ENCODE data around the gene STARD13.
"Not testable (repeated sequence)": the region's sequence is repeated elsewhere in the genome, so short reads cannot be mapped to it uniquely, and the experiment has no call there.

STARD13 gene

DNA sequence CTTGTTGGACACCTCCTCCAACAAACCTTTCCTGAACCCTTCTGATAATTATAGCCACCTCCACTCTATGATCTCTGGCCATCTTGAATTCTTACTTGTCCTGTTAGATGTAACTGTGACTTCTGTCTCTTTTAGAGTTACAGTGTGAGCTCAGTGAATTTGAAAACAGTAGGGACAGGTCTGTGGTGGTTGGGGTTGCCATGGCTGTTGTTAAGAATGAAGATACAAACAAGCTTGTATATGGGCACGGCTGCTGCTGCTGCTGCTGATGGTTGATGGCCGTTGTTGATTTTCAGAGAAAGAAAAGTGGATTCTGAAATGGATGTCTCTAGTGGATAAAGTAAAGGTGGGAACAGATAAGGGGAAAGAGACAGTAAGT lies 101.5 kb downstream of the STARD13 start:
- Histone ChIP-seq H3K4me3 (ENCODE audit: low read depth in 1 of 5, low read length in 5 of 5) (no peak overlapping the region), H3K27me3 (ENCODE audit: control insufficient read depth in 5 of 5, insufficient read depth in 4 of 5, low read length in 5 of 5) (no peaks in the 10 kb centered on the region), H3K4me1 (ENCODE audit: control insufficient read depth in 5 of 5, insufficient read depth in 5 of 5, low read length in 5 of 5) (peaks cover 0 to 29% (median 16%) of the 10 kb centered on the region in 5 donors), H3K36me3 (ENCODE audit: control insufficient read depth in 5 of 5, insufficient read depth in 5 of 5, low read length in 5 of 5) (peaks cover 0 to 7% (median 3%) of the 10 kb centered on the region in 5 donors), H3K27ac (ENCODE audit: low read depth, low read length) (no peak overlapping the region), H3K9ac (ENCODE audit: low read length in 5 of 5) (no peak overlapping the region), H3K9me3 (ENCODE audit: control insufficient read depth in 5 of 5, low read length in 5 of 5) (no peaks in the 10 kb centered on the region)

DNA sequence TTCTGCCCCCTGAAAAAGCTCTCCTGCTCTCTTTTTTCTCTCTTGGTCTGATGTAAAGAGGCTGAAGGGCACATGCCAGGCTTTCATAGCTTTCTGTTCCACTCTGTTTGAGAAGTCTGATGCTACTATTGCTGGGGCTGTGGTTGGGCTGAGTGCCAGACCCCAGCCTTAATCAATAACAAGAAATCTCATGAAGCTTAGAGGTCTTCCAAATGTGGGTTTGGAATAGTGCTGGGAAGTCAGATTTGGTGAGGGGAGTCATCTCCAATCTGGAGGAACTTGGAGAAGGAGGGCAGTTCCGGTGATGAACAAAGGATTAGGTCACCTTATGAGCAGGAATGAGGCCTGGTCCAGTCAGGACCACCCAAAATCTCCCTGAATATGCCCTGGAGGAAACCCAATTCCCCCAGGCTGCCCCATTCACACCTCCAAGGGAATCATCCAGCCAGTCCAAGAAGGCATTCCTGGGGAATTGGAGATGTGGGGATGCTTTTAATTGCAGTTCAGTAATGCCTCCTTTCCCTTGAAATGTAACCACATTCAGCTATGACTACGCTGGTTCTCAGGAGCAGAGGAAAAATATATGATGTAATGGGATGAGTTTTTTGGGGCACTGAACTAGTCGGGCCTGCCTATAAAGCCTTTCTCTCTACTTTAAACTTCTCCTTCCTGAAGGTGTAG lies 102.0 kb downstream of the STARD13 start:
- H3K36me3 ChIP-seq (ENCODE audit: control insufficient read depth in 5 of 5, insufficient read depth in 5 of 5, low read length in 5 of 5), result peaks cover 0 to 7% (median 3%) of the 10 kb centered on the region in 5 donors
- no peaks in the 10 kb centered on the region for H3K27me3 ChIP-seq (ENCODE audit: control insufficient read depth in 5 of 5, insufficient read depth in 4 of 5, low read length in 5 of 5)
- no peak overlapping the region for H3K27ac ChIP-seq (ENCODE audit: low read depth, low read length)
- H3K9me3 ChIP-seq (ENCODE audit: control insufficient read depth in 5 of 5, low read length in 5 of 5), result no peaks in the 10 kb centered on the region
- H3K4me1 ChIP-seq (ENCODE audit: control insufficient read depth in 5 of 5, insufficient read depth in 5 of 5, low read length in 5 of 5), result peaks cover 0 to 29% (median 14%) of the 10 kb centered on the region in 5 donors
- no peak overlapping the region for H3K9ac ChIP-seq (ENCODE audit: low read length in 5 of 5)
- H3K4me3 ChIP-seq (ENCODE audit: low read depth in 1 of 5, low read length in 5 of 5), result no peak overlapping the region

DNA sequence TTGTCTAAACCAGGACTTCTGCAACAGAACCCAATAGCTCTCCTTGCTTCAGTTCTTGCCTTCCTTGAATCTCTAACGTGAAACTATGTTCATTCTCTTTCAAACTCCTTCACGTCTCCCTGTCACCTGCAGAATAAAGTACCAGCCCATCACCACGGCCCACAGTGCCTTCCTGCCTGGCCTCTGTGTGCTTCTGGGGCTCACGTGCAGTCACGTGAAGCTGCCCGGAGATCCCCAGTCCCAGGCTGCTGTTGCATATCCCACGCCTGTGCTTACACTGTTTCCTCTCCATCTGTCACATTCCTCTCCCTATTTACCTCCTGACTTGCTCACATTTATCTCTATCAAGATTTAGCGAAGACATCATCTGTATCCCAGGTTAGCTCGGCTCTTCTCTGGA lies 102.8 kb downstream of the STARD13 start:
- Histone ChIP-seq H3K4me1 (ENCODE audit: control insufficient read depth in 5 of 5, insufficient read depth in 5 of 5, low read length in 5 of 5) (peaks cover 0 to 26% (median 10%) of the 10 kb centered on the region in 5 donors), H3K36me3 (ENCODE audit: control insufficient read depth in 5 of 5, insufficient read depth in 5 of 5, low read length in 5 of 5) (peaks cover 0 to 4% (median 3%) of the 10 kb centered on the region in 5 donors), H3K27me3 (ENCODE audit: control insufficient read depth in 5 of 5, insufficient read depth in 4 of 5, low read length in 5 of 5) (no peaks in the 10 kb centered on the region), H3K9ac (ENCODE audit: low read length in 5 of 5) (no peak overlapping the region), H3K4me3 (ENCODE audit: low read depth in 1 of 5, low read length in 5 of 5) (no peak overlapping the region), H3K9me3 (ENCODE audit: control insufficient read depth in 5 of 5, low read length in 5 of 5) (no peaks in the 10 kb centered on the region), H3K27ac (ENCODE audit: low read depth, low read length) (no peak overlapping the region)

DNA sequence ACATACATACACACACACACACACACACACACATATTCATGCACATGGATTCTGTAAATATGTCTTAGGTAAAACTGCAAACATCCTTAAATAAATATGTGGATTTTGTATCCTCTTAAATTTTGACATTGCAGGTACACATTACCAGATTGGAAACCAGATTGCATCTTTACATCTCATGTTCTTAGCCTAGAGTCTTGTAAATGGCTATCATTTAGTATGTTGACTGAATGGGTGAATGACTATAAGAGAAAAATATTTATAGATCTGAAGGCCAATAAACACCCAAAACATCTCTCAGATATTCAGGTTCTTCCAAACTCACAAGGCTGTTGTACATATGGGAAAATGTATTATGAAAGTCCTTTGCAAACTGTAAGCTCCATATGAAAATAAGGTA lies 104.3 kb downstream of the STARD13 start:
- no peak overlapping the region for H3K4me3 ChIP-seq (ENCODE audit: low read depth in 1 of 5, low read length in 5 of 5)
- H3K9ac ChIP-seq (ENCODE audit: low read length in 5 of 5), result no peak overlapping the region
- peaks cover 0 to 4% (median 3%) of the 10 kb centered on the region in 5 donors for H3K36me3 ChIP-seq (ENCODE audit: control insufficient read depth in 5 of 5, insufficient read depth in 5 of 5, low read length in 5 of 5)
- no peaks in the 10 kb centered on the region for H3K27me3 ChIP-seq (ENCODE audit: control insufficient read depth in 5 of 5, insufficient read depth in 4 of 5, low read length in 5 of 5)
- H3K27ac ChIP-seq (ENCODE audit: low read depth, low read length), result no peak overlapping the region
- no peaks in the 10 kb centered on the region for H3K9me3 ChIP-seq (ENCODE audit: control insufficient read depth in 5 of 5, low read length in 5 of 5)
- peaks cover 0 to 16% (median 10%) of the 10 kb centered on the region in 5 donors for H3K4me1 ChIP-seq (ENCODE audit: control insufficient read depth in 5 of 5, insufficient read depth in 5 of 5, low read length in 5 of 5)

DNA sequence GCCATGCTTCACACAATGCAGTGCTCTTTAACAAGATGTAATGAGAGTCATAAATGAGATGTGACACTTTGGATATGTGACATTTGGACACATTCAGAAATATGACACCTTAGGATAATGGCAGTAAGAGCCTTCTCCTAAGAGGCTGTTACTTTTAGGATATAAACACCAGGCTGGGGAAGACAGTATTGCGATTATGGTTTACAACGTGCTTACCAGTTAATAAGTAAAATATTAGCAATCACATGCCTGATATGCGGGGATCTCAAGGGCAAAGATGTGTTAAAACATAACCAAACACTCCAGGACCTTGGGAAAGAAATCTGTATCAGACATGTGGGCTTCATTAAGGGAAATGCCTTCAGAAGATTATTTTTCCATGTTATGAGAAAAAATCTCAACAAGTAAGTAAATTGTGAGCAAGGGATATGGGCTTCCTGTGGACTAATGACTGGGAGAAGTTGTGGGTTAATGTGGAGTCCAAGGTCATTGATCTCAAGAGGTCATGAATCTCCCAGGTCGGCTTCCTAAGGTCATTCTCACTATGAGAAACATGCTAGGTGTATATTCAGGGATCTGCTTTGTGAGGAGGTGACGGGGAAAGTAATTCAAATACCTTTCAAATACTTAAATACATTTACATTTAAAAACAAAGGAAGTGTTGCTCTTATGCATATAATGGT lies 105.3 kb downstream of the STARD13 start:
- peak overlapping the region; percentile 2 for H3K27ac ChIP-seq (ENCODE audit: low read depth, low read length)
- H3K27me3 ChIP-seq (ENCODE audit: control insufficient read depth in 5 of 5, insufficient read depth in 4 of 5, low read length in 5 of 5), result no peaks in the 10 kb centered on the region
- H3K4me1 ChIP-seq (ENCODE audit: control insufficient read depth in 5 of 5, insufficient read depth in 5 of 5, low read length in 5 of 5), result peaks cover 0 to 26% (median 16%) of the 10 kb centered on the region in 5 donors
- no peak overlapping the region for H3K4me3 ChIP-seq (ENCODE audit: low read depth in 1 of 5, low read length in 5 of 5)
- peaks cover 0 to 4% (median 3%) of the 10 kb centered on the region in 5 donors for H3K36me3 ChIP-seq (ENCODE audit: control insufficient read depth in 5 of 5, insufficient read depth in 5 of 5, low read length in 5 of 5)
- no peak overlapping the region for H3K9ac ChIP-seq (ENCODE audit: low read length in 5 of 5)
- no peaks in the 10 kb centered on the region for H3K9me3 ChIP-seq (ENCODE audit: control insufficient read depth in 5 of 5, low read length in 5 of 5)

DNA sequence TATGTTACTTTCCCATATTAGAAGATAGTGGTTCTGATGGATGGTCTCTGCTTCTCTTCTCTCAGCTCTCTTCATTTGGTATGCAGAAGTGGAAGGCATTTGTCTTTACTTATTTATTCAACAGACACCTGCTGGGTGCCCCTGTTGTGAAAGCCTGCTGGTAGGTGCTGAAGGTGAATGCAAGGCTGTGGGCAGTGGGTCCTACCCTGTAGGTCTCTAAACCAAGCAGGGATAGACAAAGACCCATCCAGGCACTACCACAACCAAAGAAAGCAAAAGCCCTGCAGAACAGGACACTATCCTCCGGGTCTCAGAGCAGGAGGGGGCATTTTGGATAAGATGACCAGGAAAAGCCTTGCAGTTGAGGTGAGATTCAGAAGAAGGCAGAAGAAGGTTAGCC lies 106.1 kb downstream of the STARD13 start:
- Histone ChIP-seq H3K4me3 (ENCODE audit: low read depth in 1 of 5, low read length in 5 of 5) (no peak overlapping the region), H3K9ac (ENCODE audit: low read length in 5 of 5) (no peak overlapping the region), H3K27me3 (ENCODE audit: control insufficient read depth in 5 of 5, insufficient read depth in 4 of 5, low read length in 5 of 5) (no peaks in the 10 kb centered on the region), H3K4me1 (ENCODE audit: control insufficient read depth in 5 of 5, insufficient read depth in 5 of 5, low read length in 5 of 5) (peaks cover 0 to 33% (median 19%) of the 10 kb centered on the region in 5 donors), H3K9me3 (ENCODE audit: control insufficient read depth in 5 of 5, low read length in 5 of 5) (no peaks in the 10 kb centered on the region), H3K27ac (ENCODE audit: low read depth, low read length) (no peak overlapping the region), H3K36me3 (ENCODE audit: control insufficient read depth in 5 of 5, insufficient read depth in 5 of 5, low read length in 5 of 5) (peaks cover 0 to 4% (median 3%) of the 10 kb centered on the region in 5 donors)

DNA sequence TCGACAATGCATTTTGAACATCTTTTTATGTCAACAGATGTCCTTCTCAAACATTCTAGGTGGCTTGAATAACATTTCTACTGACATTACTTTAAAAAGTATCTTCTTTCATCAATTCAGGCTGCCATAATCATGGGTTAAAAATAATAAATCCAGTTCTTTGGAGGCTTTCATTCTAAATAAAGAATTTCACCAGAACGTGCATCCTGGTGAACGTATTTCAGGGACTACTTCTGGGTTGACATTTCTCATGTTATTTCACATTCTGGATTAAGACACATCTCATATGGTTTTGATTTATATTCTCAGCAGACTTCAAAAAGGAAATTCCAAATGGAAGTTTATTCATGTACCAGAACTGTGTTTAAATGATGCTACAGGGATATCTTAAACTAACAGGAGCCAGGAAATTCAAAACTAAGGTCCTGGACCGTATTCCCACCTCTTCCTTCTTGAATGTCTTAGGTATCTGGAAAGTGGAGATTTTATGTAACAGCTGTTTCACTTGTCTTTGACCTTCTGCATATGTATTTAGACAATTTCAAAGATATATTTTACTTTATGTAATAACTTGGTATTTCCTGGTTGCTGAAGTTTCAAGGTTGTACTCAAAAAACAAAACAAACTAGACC lies 107.2 kb downstream of the STARD13 start:
- H3K4me3 ChIP-seq (ENCODE audit: low read depth in 1 of 5, low read length in 5 of 5), result no peak overlapping the region
- no peaks in the 10 kb centered on the region for H3K27me3 ChIP-seq (ENCODE audit: control insufficient read depth in 5 of 5, insufficient read depth in 4 of 5, low read length in 5 of 5)
- H3K9ac ChIP-seq (ENCODE audit: low read length in 5 of 5), result no peak overlapping the region
- peak overlapping the region; percentile 11 for H3K27ac ChIP-seq (ENCODE audit: low read depth, low read length)
- H3K36me3 ChIP-seq (ENCODE audit: control insufficient read depth in 5 of 5, insufficient read depth in 5 of 5, low read length in 5 of 5), result peaks cover 0 to 6% (median 3%) of the 10 kb centered on the region in 5 donors
- H3K4me1 ChIP-seq (ENCODE audit: control insufficient read depth in 5 of 5, insufficient read depth in 5 of 5, low read length in 5 of 5), result peaks cover 0 to 33% (median 17%) of the 10 kb centered on the region in 5 donors
- H3K9me3 ChIP-seq (ENCODE audit: control insufficient read depth in 5 of 5, low read length in 5 of 5), result no peaks in the 10 kb centered on the region

DNA sequence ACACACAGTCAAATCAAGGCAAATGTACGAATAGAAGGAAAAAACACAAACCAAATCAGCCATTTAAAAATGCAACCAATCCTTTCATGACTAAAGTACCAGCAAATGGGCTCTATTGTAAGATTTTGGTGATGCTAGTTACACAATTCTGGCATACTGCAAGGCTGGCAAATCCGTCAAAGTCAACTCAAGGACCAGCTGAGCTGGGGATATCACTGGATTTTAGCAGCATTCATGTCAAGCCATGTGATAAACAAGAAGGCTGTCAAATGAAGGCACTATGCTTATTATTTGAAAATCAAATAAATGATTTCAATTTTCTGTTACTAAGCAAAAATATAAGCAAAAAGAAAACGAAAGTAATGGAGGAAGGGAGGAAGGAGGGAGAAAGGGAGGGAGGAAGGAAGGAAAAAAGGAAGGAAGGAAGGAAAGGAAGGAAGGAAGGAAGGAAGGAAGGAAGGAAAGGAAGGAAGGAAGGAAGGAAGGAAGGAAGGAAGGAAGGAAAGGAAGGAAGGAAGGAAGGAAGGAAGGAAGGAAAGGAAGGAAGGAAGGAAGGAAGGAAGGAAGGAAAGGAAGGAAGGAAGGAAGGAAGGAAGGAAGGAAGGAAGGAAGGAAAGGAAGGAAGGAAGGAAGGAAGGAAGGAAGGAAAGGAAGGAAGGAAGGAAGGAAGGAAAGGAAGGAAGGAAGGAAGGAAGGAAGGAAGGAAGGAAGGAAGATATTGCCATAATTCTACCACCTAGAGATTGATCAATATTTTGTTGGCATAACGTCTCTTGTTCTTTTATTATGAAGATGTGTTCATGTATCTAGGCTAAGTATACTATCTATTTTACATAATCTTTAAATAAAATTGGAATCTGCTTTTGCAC lies 108.0 kb downstream of the STARD13 start:
- not testable (repeated sequence) for H3K27ac ChIP-seq (ENCODE audit: low read depth, low read length); H3K36me3 ChIP-seq (ENCODE audit: control insufficient read depth in 5 of 5, insufficient read depth in 5 of 5, low read length in 5 of 5); H3K4me3 ChIP-seq (ENCODE audit: low read depth in 1 of 5, low read length in 5 of 5); H3K9me3 ChIP-seq (ENCODE audit: control insufficient read depth in 5 of 5, low read length in 5 of 5); H3K9ac ChIP-seq (ENCODE audit: low read length in 5 of 5); H3K27me3 ChIP-seq (ENCODE audit: control insufficient read depth in 5 of 5, insufficient read depth in 4 of 5, low read length in 5 of 5)
- peaks cover 0 to 33% (median 15%) of the 10 kb centered on the region in 5 donors for H3K4me1 ChIP-seq (ENCODE audit: control insufficient read depth in 5 of 5, insufficient read depth in 5 of 5, low read length in 5 of 5)

DNA sequence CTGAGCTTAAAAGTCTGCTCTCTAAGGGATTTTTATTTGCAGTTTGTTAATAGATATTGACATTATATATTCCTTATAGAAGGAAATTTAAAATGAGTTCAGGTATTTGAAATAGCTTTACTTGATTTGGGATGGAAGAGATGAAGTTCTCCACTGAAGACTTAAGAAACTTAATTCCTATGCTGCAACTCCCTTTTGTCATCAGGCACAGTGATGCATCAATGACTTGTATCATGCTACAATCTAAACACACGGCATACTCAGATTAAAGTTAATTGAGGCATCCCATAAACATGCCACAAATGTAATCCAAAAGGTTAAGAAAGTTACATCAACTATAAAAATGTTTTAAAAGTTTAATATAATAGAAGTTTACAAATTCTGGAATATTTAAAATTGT lies 109.0 kb downstream of the STARD13 start:
- H3K4me3 ChIP-seq (ENCODE audit: low read depth in 1 of 5, low read length in 5 of 5), result no peak overlapping the region
- H3K27ac ChIP-seq (ENCODE audit: low read depth, low read length), result no peak overlapping the region

More for the DNA sequence above, 109.0 kb downstream of the STARD13 start:
- Histone ChIP-seq H3K9ac (ENCODE audit: low read length in 5 of 5) (no peak overlapping the region), H3K27me3 (ENCODE audit: control insufficient read depth in 5 of 5, insufficient read depth in 4 of 5, low read length in 5 of 5) (no peaks in the 10 kb centered on the region), H3K9me3 (ENCODE audit: control insufficient read depth in 5 of 5, low read length in 5 of 5) (no peaks in the 10 kb centered on the region), H3K4me1 (ENCODE audit: control insufficient read depth in 5 of 5, insufficient read depth in 5 of 5, low read length in 5 of 5) (peaks cover 0 to 31% (median 15%) of the 10 kb centered on the region in 5 donors), H3K36me3 (ENCODE audit: control insufficient read depth in 5 of 5, insufficient read depth in 5 of 5, low read length in 5 of 5) (peaks cover 2 to 6% (median 4%) of the 10 kb centered on the region in 5 donors)

Measured in subcutaneous abdominal adipose tissue (tissue), 5 donors.